ENCODE data around the gene BMPR2. TPM values are rescaled to one million over a fixed set of nuclear protein-coding genes. Genes with fewer than 3 reads are reported as not detected.

The BMPR2 gene
- total RNA-seq, 1 donor, result 44.2 TPM

GRCh38 chr2:202337706-202338346 lies 38.3 kb upstream of the BMPR2 start:
- H3K4me3 ChIP-seq (ENCODE audit: insufficient read depth, low read length), result no peak overlapping the region
- H3K9me3 ChIP-seq (ENCODE audit: low read depth, low read length), result no peaks in the 10 kb centered on the region
- H3K4me1 ChIP-seq (ENCODE audit: insufficient read depth, low read length), result peaks cover 10% of the 10 kb centered on the region
- DNase-seq (ENCODE audit: insufficient read length, low spot score, missing footprints), result no peak
- H2AFZ ChIP-seq (ENCODE audit: low read length), result no peak overlapping the region
- H4K20me1 ChIP-seq (ENCODE audit: insufficient read depth, low read length), result no peaks in the 10 kb centered on the region
- no peaks in the 10 kb centered on the region for H3K79me2 ChIP-seq (ENCODE audit: insufficient read depth, low read length)
- TF ChIP-seq, protein P1, sequence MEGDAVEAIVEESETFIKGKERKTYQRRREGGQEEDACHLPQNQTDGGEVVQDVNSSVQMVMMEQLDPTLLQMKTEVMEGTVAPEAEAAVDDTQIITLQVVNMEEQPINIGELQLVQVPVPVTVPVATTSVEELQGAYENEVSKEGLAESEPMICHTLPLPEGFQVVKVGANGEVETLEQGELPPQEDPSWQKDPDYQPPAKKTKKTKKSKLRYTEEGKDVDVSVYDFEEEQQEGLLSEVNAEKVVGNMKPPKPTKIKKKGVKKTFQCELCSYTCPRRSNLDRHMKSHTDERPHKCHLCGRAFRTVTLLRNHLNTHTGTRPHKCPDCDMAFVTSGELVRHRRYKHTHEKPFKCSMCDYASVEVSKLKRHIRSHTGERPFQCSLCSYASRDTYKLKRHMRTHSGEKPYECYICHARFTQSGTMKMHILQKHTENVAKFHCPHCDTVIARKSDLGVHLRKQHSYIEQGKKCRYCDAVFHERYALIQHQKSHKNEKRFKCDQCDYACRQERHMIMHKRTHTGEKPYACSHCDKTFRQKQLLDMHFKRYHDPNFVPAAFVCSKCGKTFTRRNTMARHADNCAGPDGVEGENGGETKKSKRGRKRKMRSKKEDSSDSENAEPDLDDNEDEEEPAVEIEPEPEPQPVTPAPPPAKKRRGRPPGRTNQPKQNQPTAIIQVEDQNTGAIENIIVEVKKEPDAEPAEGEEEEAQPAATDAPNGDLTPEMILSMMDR (IDR thresholded peaks at IDR 0.05; ENCODE audit: extremely low read depth, low read depth, low read length), result no peak
- no peak overlapping the region for H3K4me2 ChIP-seq (ENCODE audit: insufficient read depth, low read length)
- no peaks in the 10 kb centered on the region for H3K36me3 ChIP-seq (ENCODE audit: insufficient read depth, low read length)
- no peaks in the 10 kb centered on the region for H3K27me3 ChIP-seq (ENCODE audit: insufficient read depth, low read length)
- H3K27ac ChIP-seq (ENCODE audit: low read depth, low read length), result no peak overlapping the region

GRCh38 chr2:202339071-202339870 lies 36.9 kb upstream of the BMPR2 start:
- Histone ChIP-seq H3K27me3 (ENCODE audit: insufficient read depth, low read length) (no peaks in the 10 kb centered on the region), H3K4me2 (ENCODE audit: insufficient read depth, low read length) (no peak overlapping the region)
- TF ChIP-seq, protein P1 (IDR thresholded peaks at IDR 0.05; ENCODE audit: extremely low read depth, low read depth, low read length), result no peak

DNA sequence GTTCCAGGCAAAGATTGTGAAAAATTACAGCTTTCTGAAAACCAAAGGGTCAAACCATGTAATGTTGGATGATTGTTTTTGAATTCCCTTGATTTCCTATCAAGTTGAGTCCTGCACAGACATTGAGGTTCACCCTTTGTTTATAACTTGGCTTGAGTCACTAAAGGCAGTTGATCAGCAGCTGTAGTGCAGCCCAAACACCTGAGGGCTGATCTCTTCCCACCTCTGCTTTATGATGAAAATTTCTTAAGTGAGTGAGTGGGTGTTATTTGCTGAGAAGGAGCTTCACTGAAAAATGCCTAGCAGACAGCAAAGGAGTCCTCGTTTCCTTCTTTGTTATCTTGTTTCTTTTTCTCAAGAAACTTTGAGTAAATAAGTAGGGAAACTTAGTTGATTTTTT lies 31.9 kb upstream of the BMPR2 start:
- no peak for DNase-seq (ENCODE audit: insufficient read length, low spot score, missing footprints)
- H3K4me2 ChIP-seq (ENCODE audit: insufficient read depth, low read length), result no peak overlapping the region

More at GRCh38 chr2:202339071-202339870, 36.9 kb upstream of the BMPR2 start:
- DNase-seq (ENCODE audit: insufficient read length, low spot score, missing footprints), result no peak
- Histone ChIP-seq H3K4me3 (ENCODE audit: insufficient read depth, low read length) (no peak overlapping the region), H3K9me3 (ENCODE audit: low read depth, low read length) (no peaks in the 10 kb centered on the region), H3K79me2 (ENCODE audit: insufficient read depth, low read length) (no peaks in the 10 kb centered on the region), H3K36me3 (ENCODE audit: insufficient read depth, low read length) (no peaks in the 10 kb centered on the region), H2AFZ (ENCODE audit: low read length) (no peak overlapping the region), H3K27ac (ENCODE audit: low read depth, low read length) (no peak overlapping the region), H3K4me1 (ENCODE audit: insufficient read depth, low read length) (peaks cover 10% of the 10 kb centered on the region), H4K20me1 (ENCODE audit: insufficient read depth, low read length) (no peaks in the 10 kb centered on the region)

More for the DNA sequence above, 31.9 kb upstream of the BMPR2 start:
- no peak overlapping the region for H2AFZ ChIP-seq (ENCODE audit: low read length)
- no peaks in the 10 kb centered on the region for H3K36me3 ChIP-seq (ENCODE audit: insufficient read depth, low read length)
- H3K9me3 ChIP-seq (ENCODE audit: low read depth, low read length), result no peaks in the 10 kb centered on the region
- H3K4me1 ChIP-seq (ENCODE audit: insufficient read depth, low read length), result peaks cover 6% of the 10 kb centered on the region
- H3K79me2 ChIP-seq (ENCODE audit: insufficient read depth, low read length), result no peaks in the 10 kb centered on the region
- no peak overlapping the region for H3K27ac ChIP-seq (ENCODE audit: low read depth, low read length)
- no peaks in the 10 kb centered on the region for H4K20me1 ChIP-seq (ENCODE audit: insufficient read depth, low read length)
- H3K4me3 ChIP-seq (ENCODE audit: insufficient read depth, low read length), result no peak overlapping the region
- TF ChIP-seq, protein P1 (IDR thresholded peaks at IDR 0.05; ENCODE audit: extremely low read depth, low read depth, low read length), result no peak
- H3K27me3 ChIP-seq (ENCODE audit: insufficient read depth, low read length), result no peaks in the 10 kb centered on the region

All from osteoblast (primary cell).